Esophagus squamous epithelium (tissue), 4 donors: ENCODE results near the gene RAB8B.

ENCODE experiments used
- CTCF ChIP-seq, 6 experiments: fragments of 450-650 bp in 4 of 6; fragments of 200-600 bp in 2 of 6; sonication (generic) in 2 of 6; IDR thresholded peaks; one replicate each; pipeline ENCODE4 v1.5.1; 2016 to 2019; ENCODE audit warnings: antibody characterized with exemption in 6 of 6, mild to moderate bottlenecking in 4 of 6, moderate library complexity in 4 of 6
- POLR2A ChIP-seq, 4 donors: fragments of 450-650 bp; IDR thresholded peaks; one replicate each; pipeline ENCODE4 v1.6.1; 2017; ENCODE audit warnings: antibody characterized with exemption in 4 of 4, mild to moderate bottlenecking in 4 of 4, moderate library complexity in 3 of 4

- no peak for TF ChIP-seq CTCF (IDR thresholded peaks at IDR 0.05)
- TF ChIP-seq POLR2A (IDR thresholded peaks at IDR 0.05): no peak
These were observed 9.2 kb downstream of the RAB8B start for GRCh38 chr15:63198371-63199250.
